ENCODE results near the gene FER. TPM values are rescaled to one million over a fixed set of nuclear protein-coding genes. Genes with fewer than 3 reads are reported as not detected.
"Not testable (repeated sequence)": the region's sequence is repeated elsewhere in the genome, so short reads cannot be mapped to it uniquely, and the experiment has no call there.

Gene FER
- total and polyA plus RNA-seq, 8 donors = 1.7 to 218 (median 24.0) TPM

- H3K27ac ChIP-seq = no peak overlapping the region
- H3K36me3 ChIP-seq = peaks cover 0 to 22% (median 14%) of the 10 kb centered on the region in 4 donors
- H3K4me1 ChIP-seq = peaks cover 0 to 9% (median 0%) of the 10 kb centered on the region in 4 donors
- no peak overlapping the region for H3K4me3 ChIP-seq
- TF ChIP-seq POLR2AphosphoS5 (IDR thresholded peaks at IDR 0.05) (no peak), POLR2A (IDR thresholded peaks at IDR 0.05) (no peak), CTCF (IDR thresholded peaks at IDR 0.05) (no peak)
- no peaks in the 10 kb centered on the region for H3K27me3 ChIP-seq
- no peaks in the 10 kb centered on the region for H3K9me3 ChIP-seq
- intact Hi-C loops (cut with DNase I; ENCODE audit: low total_unique reads) = no loop called here
- no peak for DNase-seq
These were observed 150.6 kb downstream of the FER start for GRCh38 chr5:108898257-108898656.

DNA sequence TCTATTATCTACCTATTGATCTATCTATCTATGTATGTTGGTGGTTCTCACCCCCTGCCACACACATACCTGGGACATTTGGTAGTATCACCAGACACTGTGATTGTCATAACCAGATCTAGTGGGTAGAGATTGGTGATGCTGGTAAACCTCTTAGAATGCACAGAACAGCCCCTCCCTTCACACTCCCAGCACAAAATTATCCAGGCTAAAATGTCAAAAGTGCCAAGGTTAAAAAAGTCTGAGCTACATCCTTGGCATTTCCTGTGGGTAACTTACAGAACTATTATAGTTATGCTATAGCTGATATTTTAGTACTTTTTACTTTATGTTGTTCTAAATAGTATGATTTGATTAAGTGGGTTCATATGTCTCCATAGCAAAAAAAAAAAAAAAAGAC, 151.0 kb downstream of the FER start:
- peaks cover 0 to 9% (median 0%) of the 10 kb centered on the region in 4 donors for H3K4me1 ChIP-seq
- no peaks in the 10 kb centered on the region for H3K27me3 ChIP-seq
- H3K9me3 ChIP-seq = no peaks in the 10 kb centered on the region
- TF ChIP-seq EP300 (IDR thresholded peaks at IDR 0.05) (no peak), CTCF (IDR thresholded peaks at IDR 0.05) (no peak)
- no peak for DNase-seq
- peaks cover 0 to 18% (median 11%) of the 10 kb centered on the region in 4 donors for H3K36me3 ChIP-seq
- intact Hi-C loops (cut with DNase I; ENCODE audit: low total_unique reads) = no loop called here
- no peak overlapping the region for H3K4me3 ChIP-seq
- H3K27ac ChIP-seq = no peak overlapping the region

- H3K9me3 ChIP-seq; intact Hi-C loops (cut with DNase I; ENCODE audit: low total_unique reads); H3K27me3 ChIP-seq; H3K4me3 ChIP-seq; H3K4me1 ChIP-seq; H3K27ac ChIP-seq; DNase-seq: not testable (repeated sequence)
- H3K36me3 ChIP-seq = peaks cover 0 to 13% (median 7%) of the 10 kb centered on the region in 4 donors
- WGBS, 5 donors = 57 to 78% (median 67%) methylated on average over 6 of the region's 6 CpGs
These were observed 151.5 kb downstream of the FER start for GRCh38 chr5:108899244-108899643.

GRCh38 chr5:108900668-108901067, 153.0 kb downstream of the FER start:
- Histone ChIP-seq H3K27me3 (no peaks in the 10 kb centered on the region), H3K36me3 (peaks cover 0 to 8% (median 3%) of the 10 kb centered on the region in 4 donors), H3K4me1 (peaks cover 0 to 9% (median 0%) of the 10 kb centered on the region in 4 donors), H3K27ac (no peak overlapping the region), H3K9me3 (no peaks in the 10 kb centered on the region), H3K4me3 (no peak overlapping the region)
- no peak for DNase-seq
- TF ChIP-seq POLR2A (IDR thresholded peaks at IDR 0.05) (no peak), CTCF (IDR thresholded peaks at IDR 0.05) (no peak), EP300 (IDR thresholded peaks at IDR 0.05) (no peak), POLR2AphosphoS5 (IDR thresholded peaks at IDR 0.05) (no peak)
- 69 to 82% (median 77%) methylated on average over 3 of the region's 3 CpGs for WGBS, 5 donors
- intact Hi-C loops (cut with DNase I; ENCODE audit: low total_unique reads) = no loop called here

DNA sequence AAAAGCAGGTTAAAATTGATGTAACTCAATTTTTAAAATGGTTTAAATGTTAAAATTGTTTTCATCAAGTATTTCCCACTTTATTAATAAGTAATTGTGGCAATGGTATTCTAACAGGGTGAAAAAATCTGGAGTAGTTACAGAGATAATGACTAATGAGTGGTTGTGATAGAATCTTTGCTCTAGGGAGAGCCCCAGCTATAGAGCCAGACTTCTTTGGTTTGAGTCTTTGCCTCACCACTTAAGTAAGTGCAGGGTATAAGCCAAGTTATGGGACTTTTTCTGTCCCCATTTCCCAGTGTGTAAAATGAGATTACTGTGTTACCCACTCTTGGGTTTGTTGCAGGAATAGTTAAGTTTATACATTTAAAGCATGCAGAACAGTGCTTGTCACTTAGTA, 158.1 kb downstream of the FER start:
- H3K27ac ChIP-seq = no peak overlapping the region
- peaks cover 0 to 7% (median 2%) of the 10 kb centered on the region in 4 donors for H3K36me3 ChIP-seq
- no peaks in the 10 kb centered on the region for H3K9me3 ChIP-seq
- TF ChIP-seq EP300 (IDR thresholded peaks at IDR 0.05) (no peak), CTCF (IDR thresholded peaks at IDR 0.05) (no peak), POLR2A (IDR thresholded peaks at IDR 0.05) (no peak), POLR2AphosphoS5 (IDR thresholded peaks at IDR 0.05) (no peak)
- H3K4me3 ChIP-seq = no peak overlapping the region
- H3K27me3 ChIP-seq = no peaks in the 10 kb centered on the region
- peaks cover 0 to 6% (median 0%) of the 10 kb centered on the region in 4 donors for H3K4me1 ChIP-seq
- DNase-seq = no peak
- intact Hi-C loops (cut with DNase I; ENCODE audit: low total_unique reads) = no loop called here
